CD4-positive, CD25-positive, alpha-beta regulatory T cell (primary cell): ENCODE results near the gene PUS1. TPM values are rescaled to one million over a fixed set of nuclear protein-coding genes. Genes with fewer than 3 reads are reported as not detected.

ENCODE experiments used
- ATAC-seq, 2 donors: fragments of 150-1000 bp; cut with Tn5 transposase; one replicate each; pipeline ENCODE4 v1.10.0; 2021; ENCODE audit warnings: low read depth in 2 of 2, moderate number of reproducible peaks in 2 of 2, moderate library complexity in 1 of 2
- DNase-seq, 3 donors: peaks; one replicate each; pipeline versions ENCODE4 v3.0.0 to v3.0.0-alpha.2; 2012 to 2022; ENCODE audit warnings: mixed read lengths in 1 of 3
- H3K27ac ChIP-seq: one replicate; pipeline ENCODE4 v1.7.0; 2013; ENCODE audit warnings: mild to moderate bottlenecking, low read length; ENCODE audit not compliant: insufficient read depth, poor library complexity, severe bottlenecking
- H3K27me3 ChIP-seq: one replicate; pipeline ENCODE4 v1.7.0; 2013; ENCODE audit warnings: low read length; ENCODE audit not compliant: control insufficient read depth, insufficient read depth
- H3K36me3 ChIP-seq: one replicate; pipeline ENCODE4 v1.7.0; 2013; ENCODE audit warnings: mild to moderate bottlenecking, low read length, moderate library complexity; ENCODE audit not compliant: control insufficient read depth, insufficient read depth
- H3K4me1 ChIP-seq: 2 replicates; pipeline ENCODE4 v1.7.0; 2013; ENCODE audit warnings: mild to moderate bottlenecking, low read length; ENCODE audit not compliant: insufficient read depth, control insufficient read depth, poor library complexity, severe bottlenecking
- H3K4me3 ChIP-seq: one replicate; pipeline ENCODE4 v1.7.0; 2013; ENCODE audit warnings: low read depth, mild to moderate bottlenecking, low read length, moderate library complexity
- H3K9me3 ChIP-seq, 2 experiments: 1 replicate in 1 of 2; 2 replicates in 1 of 2; pipeline ENCODE4 v1.7.0; 2013; ENCODE audit warnings: low read length in 2 of 2, mild to moderate bottlenecking in 1 of 2, moderate library complexity in 1 of 2; ENCODE audit not compliant: control insufficient read depth in 2 of 2
- H3K27ac Mint-ChIP-seq, 3 donors: one replicate each; pipeline ENCODE4 v1.8.0; 2020 to 2022; ENCODE audit warnings: mild to moderate bottlenecking in 3 of 3, mixed read lengths in 3 of 3, moderate library complexity in 2 of 3
- H3K27me3 Mint-ChIP-seq: one replicate; pipeline ENCODE4 v1.8.0; 2022; ENCODE audit warnings: mild to moderate bottlenecking, mixed read lengths
- H3K36me3 Mint-ChIP-seq: one replicate; pipeline ENCODE4 v1.8.0; 2020; ENCODE audit warnings: mixed read lengths
- H3K4me1 Mint-ChIP-seq, 4 donors: one replicate each; pipeline ENCODE4 v1.8.0; 2020 to 2022; ENCODE audit warnings: mixed read lengths in 4 of 4, mild to moderate bottlenecking in 1 of 4
- H3K4me3 Mint-ChIP-seq, 4 donors: one replicate each; pipeline ENCODE4 v1.8.0; 2020 to 2022; ENCODE audit warnings: mild to moderate bottlenecking in 4 of 4, mixed read lengths in 4 of 4, moderate library complexity in 3 of 4
- H3K9me3 Mint-ChIP-seq, 7 donors: one replicate each; pipeline ENCODE4 v1.8.0; 2020 to 2022; ENCODE audit warnings: mixed read lengths in 7 of 7, mild to moderate bottlenecking in 3 of 7, moderate library complexity in 2 of 7
- polyA plus RNA-seq, 4 donors: library from polyadenylated mRNA; unstranded; fragments of 300-500 nt; fragmentation: Illumina TruSeq; gene quantifications; one replicate each; pipeline ENCODE4 v1.2.3, GENCODE V29; 2021
- total RNA-seq: library from RNA; stranded (reverse); gene quantifications from one replicate; pipeline ENCODE4 v1.2.3, GENCODE V29; 2022

The PUS1 gene
- total and polyA plus RNA-seq, 5 donors from 2014 or later, result 14.0 to 26.0 (median 17.9) TPM

DNA sequence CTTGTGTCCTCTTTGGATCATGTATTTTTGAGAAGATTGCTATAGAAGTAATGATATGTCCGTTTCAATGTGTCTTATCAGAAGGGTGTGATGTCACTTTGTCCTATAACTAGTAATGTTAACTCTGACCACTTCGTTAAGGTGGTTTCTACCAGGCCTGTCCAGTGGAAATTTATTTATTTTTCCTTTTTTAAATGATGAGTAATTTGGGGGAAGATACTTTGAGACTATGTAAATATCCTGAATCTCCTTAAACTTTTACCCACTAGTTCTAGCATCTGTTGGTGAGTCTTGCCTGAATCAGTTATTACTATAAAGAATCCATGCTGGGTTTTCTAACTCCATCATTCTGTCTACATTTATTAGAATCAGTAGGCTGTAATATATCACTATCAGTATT, 36.0 kb downstream of the PUS1 start:
- H3K36me3 ChIP-seq, result peaks cover 18% of the 10 kb centered on the region
- H3K36me3 Mint-ChIP-seq, result peaks cover 14% of the 10 kb centered on the region
- H3K27ac Mint-ChIP-seq, result peak overlapping the region in 2 of 3 donors; percentile 24 to 76
- H3K4me3 Mint-ChIP-seq, result peak overlapping the region in 1 of 4 donors; percentile 2
- no peaks in the 10 kb centered on the region for H3K27me3 Mint-ChIP-seq
- ATAC-seq (no peak), DNase-seq (no peak)
- H3K4me1 Mint-ChIP-seq, result peaks cover 46 to 64% (median 56%) of the 10 kb centered on the region in 4 donors
- no peaks in the 10 kb centered on the region for H3K9me3 Mint-ChIP-seq
- H3K4me1 ChIP-seq, result peaks cover 18% of the 10 kb centered on the region
- H3K4me3 ChIP-seq, result no peak overlapping the region
- no peak overlapping the region for H3K27ac ChIP-seq
- H3K9me3 ChIP-seq, result no peaks in the 10 kb centered on the region
- no peaks in the 10 kb centered on the region for H3K27me3 ChIP-seq

GRCh38 chr12:131971226-131971625, 42.1 kb downstream of the PUS1 start:
- peaks cover 20% of the 10 kb centered on the region for H3K36me3 Mint-ChIP-seq
- Histone ChIP-seq H3K36me3 (peaks cover 4% of the 10 kb centered on the region), H3K4me1 (peaks cover 4% of the 10 kb centered on the region), H3K9me3 (no peaks in the 10 kb centered on the region), H3K4me3 (no peak overlapping the region), H3K27ac (no peak overlapping the region), H3K27me3 (no peaks in the 10 kb centered on the region)
- peak overlapping the region in 1 of 4 donors; percentile 15 for H3K4me3 Mint-ChIP-seq
- H3K4me1 Mint-ChIP-seq, result peaks cover 21 to 47% (median 41%) of the 10 kb centered on the region in 4 donors
- ATAC-seq (no peak), DNase-seq (no peak)
- no peaks in the 10 kb centered on the region for H3K9me3 Mint-ChIP-seq
- H3K27ac Mint-ChIP-seq, result peak overlapping the region in 2 of 3 donors; percentile 38 to 84
- no peaks in the 10 kb centered on the region for H3K27me3 Mint-ChIP-seq

- no peak overlapping the region for H3K4me3 Mint-ChIP-seq
- no peak overlapping the region for H3K27ac Mint-ChIP-seq
- H3K9me3 Mint-ChIP-seq, result no peaks in the 10 kb centered on the region
- H3K4me1 ChIP-seq, result no peaks in the 10 kb centered on the region
- ATAC-seq (no peak), DNase-seq (no peak)
- no peak overlapping the region for H3K27ac ChIP-seq
- no peaks in the 10 kb centered on the region for H3K9me3 ChIP-seq
- no peak overlapping the region for H3K4me3 ChIP-seq
- no peaks in the 10 kb centered on the region for H3K27me3 ChIP-seq
- peaks cover 17 to 33% (median 26%) of the 10 kb centered on the region in 4 donors for H3K4me1 Mint-ChIP-seq
- H3K27me3 Mint-ChIP-seq, result no peaks in the 10 kb centered on the region
- peaks cover 16% of the 10 kb centered on the region for H3K36me3 ChIP-seq
- H3K36me3 Mint-ChIP-seq, result peaks cover 22% of the 10 kb centered on the region
These were observed 46.2 kb downstream of the PUS1 start for GRCh38 chr12:131975228-131975627.

DNA sequence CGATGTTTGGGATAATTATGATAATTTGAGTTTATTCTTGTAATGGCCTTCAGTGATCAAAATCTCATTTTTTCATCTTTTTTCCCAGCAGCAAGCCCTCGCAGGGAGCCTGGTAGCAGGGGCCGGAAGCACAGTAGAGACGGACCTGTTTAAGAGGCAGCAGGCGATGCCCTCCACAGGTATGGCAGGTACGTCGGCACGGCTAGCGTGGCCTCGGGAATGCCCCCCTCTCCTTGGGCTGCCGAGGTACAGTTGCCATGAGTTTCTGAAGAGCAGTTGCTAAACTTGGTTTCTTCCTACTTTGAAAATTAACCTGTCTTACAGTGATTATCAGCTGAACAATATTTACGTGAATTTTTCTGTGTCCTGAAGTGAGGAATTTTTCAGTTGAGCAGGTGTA, 50.5 kb downstream of the PUS1 start:
- peaks cover 55% of the 10 kb centered on the region for H3K36me3 ChIP-seq
- no peak for DNase-seq
- Mint-ChIP-seq H3K4me1 (peaks cover 13 to 22% (median 14%) of the 10 kb centered on the region in 4 donors), H3K27ac (no peak overlapping the region), H3K36me3 (peaks cover 39% of the 10 kb centered on the region), H3K4me3 (no peak overlapping the region), H3K27me3 (no peaks in the 10 kb centered on the region), H3K9me3 (no peaks in the 10 kb centered on the region)
- H3K27me3 ChIP-seq, result no peaks in the 10 kb centered on the region
- H3K4me3 ChIP-seq, result no peak overlapping the region
- H3K27ac ChIP-seq, result no peak overlapping the region
- no peaks in the 10 kb centered on the region for H3K9me3 ChIP-seq
- H3K4me1 ChIP-seq, result no peaks in the 10 kb centered on the region
- no peak for ATAC-seq

- Mint-ChIP-seq H3K36me3 (peaks cover 37% of the 10 kb centered on the region), H3K27me3 (no peaks in the 10 kb centered on the region), H3K27ac (peak overlapping the region in 1 of 3 donors; percentile 78), H3K9me3 (no peaks in the 10 kb centered on the region), H3K4me1 (peaks cover 8 to 18% (median 14%) of the 10 kb centered on the region in 4 donors), H3K4me3 (no peak overlapping the region)
- Histone ChIP-seq H3K4me1 (no peaks in the 10 kb centered on the region), H3K36me3 (peaks cover 60% of the 10 kb centered on the region), H3K9me3 (no peaks in the 10 kb centered on the region), H3K27ac (no peak overlapping the region), H3K27me3 (no peaks in the 10 kb centered on the region), H3K4me3 (no peak overlapping the region)
- ATAC-seq (no peak), DNase-seq (peak in 1 of 3 donors; percentile 6)
These were observed 51.2 kb downstream of the PUS1 start for GRCh38 chr12:131980263-131980662.

GRCh38 chr12:131981388-131981787, 52.3 kb downstream of the PUS1 start:
- no peak overlapping the region for H3K4me3 Mint-ChIP-seq
- no peaks in the 10 kb centered on the region for H3K9me3 Mint-ChIP-seq
- peaks cover 31% of the 10 kb centered on the region for H3K36me3 Mint-ChIP-seq
- Histone ChIP-seq H3K27ac (no peak overlapping the region), H3K4me1 (no peaks in the 10 kb centered on the region), H3K36me3 (peaks cover 71% of the 10 kb centered on the region), H3K9me3 (no peaks in the 10 kb centered on the region), H3K27me3 (no peaks in the 10 kb centered on the region), H3K4me3 (no peak overlapping the region)
- H3K27me3 Mint-ChIP-seq, result no peaks in the 10 kb centered on the region
- no peak for DNase-seq
- ATAC-seq, result no peak
- H3K4me1 Mint-ChIP-seq, result peaks cover 6 to 13% (median 9%) of the 10 kb centered on the region in 4 donors
- H3K27ac Mint-ChIP-seq, result peak overlapping the region in 1 of 3 donors; percentile 70

DNA sequence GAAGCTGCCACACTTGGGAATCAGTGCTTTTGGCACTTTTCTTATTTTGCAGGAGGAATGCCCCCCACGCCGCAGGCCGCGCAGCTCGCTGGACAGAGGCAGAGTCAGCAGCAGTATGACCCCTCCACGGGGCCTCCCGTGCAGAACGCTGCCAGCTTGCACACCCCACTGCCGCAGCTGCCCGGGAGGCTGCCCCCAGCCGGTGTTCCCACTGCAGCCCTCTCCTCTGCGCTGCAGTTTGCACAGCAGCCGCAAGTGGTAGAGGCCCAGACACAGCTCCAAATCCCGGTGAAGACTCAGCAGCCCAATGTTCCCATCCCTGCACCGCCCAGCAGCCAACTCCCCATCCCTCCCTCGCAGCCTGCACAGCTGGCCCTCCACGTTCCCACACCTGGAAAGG, 53.0 kb downstream of the PUS1 start:
- Mint-ChIP-seq H3K36me3 (peaks cover 37% of the 10 kb centered on the region), H3K27ac (no peak overlapping the region), H3K27me3 (no peaks in the 10 kb centered on the region), H3K4me1 (peaks cover 6 to 10% (median 8%) of the 10 kb centered on the region in 4 donors), H3K9me3 (no peaks in the 10 kb centered on the region), H3K4me3 (no peak overlapping the region)
- no peak overlapping the region for H3K4me3 ChIP-seq
- H3K9me3 ChIP-seq, result no peaks in the 10 kb centered on the region
- ATAC-seq (no peak), DNase-seq (no peak)
- no peaks in the 10 kb centered on the region for H3K27me3 ChIP-seq
- H3K36me3 ChIP-seq, result peaks cover 78% of the 10 kb centered on the region
- no peaks in the 10 kb centered on the region for H3K4me1 ChIP-seq
- H3K27ac ChIP-seq, result no peak overlapping the region

DNA sequence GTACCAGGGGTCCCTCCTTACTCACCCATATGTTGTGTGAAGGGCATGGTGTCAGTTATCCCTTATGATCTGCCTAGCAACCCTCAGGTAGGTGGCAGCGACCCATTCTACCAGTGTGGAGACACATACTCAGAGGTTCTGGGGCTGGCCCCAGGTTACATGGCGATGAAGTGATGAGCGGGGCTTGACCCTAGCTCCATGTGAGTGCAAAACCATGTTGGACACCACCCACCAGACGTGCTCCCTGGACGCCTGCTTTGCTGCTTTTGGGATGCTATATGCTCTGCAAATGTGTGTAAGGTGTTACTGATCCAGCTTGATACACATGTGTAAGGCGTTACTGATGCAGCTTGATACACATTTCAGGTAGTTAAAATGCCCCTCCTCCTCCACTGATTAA, 54.0 kb downstream of the PUS1 start:
- no peaks in the 10 kb centered on the region for H3K9me3 Mint-ChIP-seq
- H3K36me3 Mint-ChIP-seq, result peaks cover 42% of the 10 kb centered on the region
- DNase-seq (no peak), ATAC-seq (no peak)
- H3K9me3 ChIP-seq, result no peaks in the 10 kb centered on the region
- H3K27ac Mint-ChIP-seq, result no peak overlapping the region
- H3K4me3 ChIP-seq, result no peak overlapping the region
- no peaks in the 10 kb centered on the region for H3K27me3 Mint-ChIP-seq
- H3K27me3 ChIP-seq, result no peaks in the 10 kb centered on the region
- no peaks in the 10 kb centered on the region for H3K4me1 ChIP-seq
- H3K36me3 ChIP-seq, result peaks cover 86% of the 10 kb centered on the region
- H3K4me3 Mint-ChIP-seq, result no peak overlapping the region
- H3K27ac ChIP-seq, result no peak overlapping the region
- H3K4me1 Mint-ChIP-seq, result peaks cover 0 to 7% (median 6%) of the 10 kb centered on the region in 4 donors
